Keratinocyte (primary cell): ENCODE results near the gene TRAPPC2L.

Source experiments
- EZH2 ChIP-seq: IDR thresholded peaks from one replicate; pipeline ENCODE4 v1.6.1; 2012; ENCODE audit warnings: inconsistent platforms, mild to moderate bottlenecking, low read length, moderate library complexity
- TF ChIP-seq, protein P1 (sequence below), 3 experiments: IDR thresholded peaks in 1 of 3; conservative IDR thresholded peaks in 1 of 3; optimal IDR thresholded peaks in 1 of 3; 2 replicates in 2 of 3; 3 replicates in 1 of 3; pipeline versions ENCODE3 to v1.5.1; 2011; ENCODE audit warnings: low read length in 3 of 3, mild to moderate bottlenecking in 3 of 3, moderate library complexity in 2 of 3, control low read depth in 1 of 3, inconsistent platforms in 1 of 3; ENCODE audit not compliant: insufficient read depth in 2 of 3; ENCODE audit errors: extremely low read depth in 1 of 3

DNA sequence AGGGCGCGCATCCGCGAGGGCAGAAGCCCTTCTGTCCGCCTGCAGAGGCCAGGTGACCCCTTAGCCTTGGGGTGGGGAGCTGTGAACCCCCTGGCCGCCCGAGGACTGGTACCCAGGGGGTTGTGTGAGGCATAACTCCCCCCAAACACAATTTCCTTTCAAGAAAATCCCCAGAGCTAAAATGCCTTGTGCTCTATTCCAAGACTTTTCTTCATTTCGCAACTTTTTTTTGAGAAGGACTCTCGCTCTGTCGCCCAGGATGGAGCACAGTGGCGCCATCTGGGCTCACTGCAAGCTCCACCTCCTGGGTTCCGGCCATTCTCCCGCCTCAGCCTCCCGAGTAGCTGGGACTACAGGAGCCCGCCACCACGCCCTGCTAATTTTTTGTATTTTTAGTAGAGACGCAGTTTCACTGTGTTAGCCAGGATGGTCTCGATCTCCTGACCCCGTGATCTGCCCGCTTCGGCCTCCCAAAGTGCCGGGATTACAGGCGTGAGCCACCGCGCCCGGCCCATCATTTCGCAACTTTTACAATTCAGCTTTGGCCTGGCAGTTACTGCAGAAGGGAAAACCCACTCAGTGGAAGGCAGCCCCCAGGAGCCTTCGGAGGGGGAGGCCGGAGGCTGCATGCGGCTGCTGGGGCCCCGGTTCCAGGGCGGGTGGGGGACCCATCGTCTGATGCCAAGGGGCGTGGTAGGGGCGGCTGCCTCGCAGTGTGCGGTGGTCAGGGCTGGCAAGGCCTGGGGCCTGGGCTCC is 44.2 kb upstream of the TRAPPC2L start:
- TF ChIP-seq, protein P1, sequence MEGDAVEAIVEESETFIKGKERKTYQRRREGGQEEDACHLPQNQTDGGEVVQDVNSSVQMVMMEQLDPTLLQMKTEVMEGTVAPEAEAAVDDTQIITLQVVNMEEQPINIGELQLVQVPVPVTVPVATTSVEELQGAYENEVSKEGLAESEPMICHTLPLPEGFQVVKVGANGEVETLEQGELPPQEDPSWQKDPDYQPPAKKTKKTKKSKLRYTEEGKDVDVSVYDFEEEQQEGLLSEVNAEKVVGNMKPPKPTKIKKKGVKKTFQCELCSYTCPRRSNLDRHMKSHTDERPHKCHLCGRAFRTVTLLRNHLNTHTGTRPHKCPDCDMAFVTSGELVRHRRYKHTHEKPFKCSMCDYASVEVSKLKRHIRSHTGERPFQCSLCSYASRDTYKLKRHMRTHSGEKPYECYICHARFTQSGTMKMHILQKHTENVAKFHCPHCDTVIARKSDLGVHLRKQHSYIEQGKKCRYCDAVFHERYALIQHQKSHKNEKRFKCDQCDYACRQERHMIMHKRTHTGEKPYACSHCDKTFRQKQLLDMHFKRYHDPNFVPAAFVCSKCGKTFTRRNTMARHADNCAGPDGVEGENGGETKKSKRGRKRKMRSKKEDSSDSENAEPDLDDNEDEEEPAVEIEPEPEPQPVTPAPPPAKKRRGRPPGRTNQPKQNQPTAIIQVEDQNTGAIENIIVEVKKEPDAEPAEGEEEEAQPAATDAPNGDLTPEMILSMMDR (optimal IDR thresholded peaks at IDR 0.05 in 1 of 3, IDR thresholded peaks at IDR 0.05 in 1 of 3, conservative IDR thresholded peaks at IDR 0.05 in 1 of 3; ENCODE audit: extremely low read depth in 1 of 3, insufficient read depth in 2 of 3, low read length in 3 of 3): no peak
- TF ChIP-seq EZH2: no peak
